ENCODE measurements around the gene CYTH1. TPM values are rescaled to one million over a fixed set of nuclear protein-coding genes. Genes with fewer than 3 reads are reported as not detected.

Gene CYTH1
- polyA plus RNA-seq, 1 of the 3 experiments (the other 2 are of a cell fraction): 23.8 TPM

DNA sequence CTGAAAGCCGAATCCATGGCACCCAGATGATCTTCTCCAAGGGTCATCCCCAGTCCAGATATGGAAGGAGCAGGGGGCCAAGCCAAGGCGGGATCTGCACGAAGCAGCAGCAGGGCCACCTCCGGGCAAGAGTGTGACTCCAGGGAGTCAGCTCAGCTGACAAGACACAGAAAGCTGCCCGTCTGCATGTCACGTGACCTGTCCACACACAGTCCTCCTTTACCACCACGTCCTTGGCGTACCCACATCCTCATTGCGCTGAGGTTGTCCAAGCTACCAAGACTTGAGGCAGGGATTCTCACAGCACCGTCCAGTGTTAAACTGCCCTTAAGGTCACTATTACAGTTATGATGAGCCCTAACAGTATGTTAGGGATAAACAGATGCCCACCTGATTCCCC is 11.3 kb upstream of the CYTH1 start:
- WGBS (ENCODE audit: low lambda C conversion rate): 83% methylated on average over 6 of the region's 10 CpGs
- H3K27ac ChIP-seq (ENCODE audit: low read depth in 2 of 2, low read length in 1 of 2): no peak overlapping the region
- H3K9ac ChIP-seq: no peak overlapping the region
- DNase-seq: no peak
- no peak for TF ChIP-seq RCOR1 (IDR thresholded peaks at IDR 0.05; ENCODE audit: low read length)
- no peak for TF ChIP-seq TCF12 (IDR thresholded peaks at IDR 0.05)
- TF ChIP-seq, protein P1, sequence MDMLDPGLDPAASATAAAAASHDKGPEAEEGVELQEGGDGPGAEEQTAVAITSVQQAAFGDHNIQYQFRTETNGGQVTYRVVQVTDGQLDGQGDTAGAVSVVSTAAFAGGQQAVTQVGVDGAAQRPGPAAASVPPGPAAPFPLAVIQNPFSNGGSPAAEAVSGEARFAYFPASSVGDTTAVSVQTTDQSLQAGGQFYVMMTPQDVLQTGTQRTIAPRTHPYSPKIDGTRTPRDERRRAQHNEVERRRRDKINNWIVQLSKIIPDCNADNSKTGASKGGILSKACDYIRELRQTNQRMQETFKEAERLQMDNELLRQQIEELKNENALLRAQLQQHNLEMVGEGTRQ (IDR thresholded peaks at IDR 0.05; ENCODE audit: borderline replicate concordance, low read depth, low read length): no peak
- no peak for TF ChIP-seq RFX5 (IDR thresholded peaks at IDR 0.05; ENCODE audit: low read length)
- TF ChIP-seq NFIC (IDR thresholded peaks at IDR 0.05; ENCODE audit: borderline replicate concordance): no peak
- no peak for TF ChIP-seq TAF1 (IDR thresholded peaks at IDR 0.05; ENCODE audit: borderline replicate concordance, low read depth, low read length)
- no peak for TF ChIP-seq MEF2A (IDR thresholded peaks at IDR 0.05; ENCODE audit: borderline replicate concordance, low read depth)
- TF ChIP-seq TEAD4 (IDR thresholded peaks at IDR 0.05; ENCODE audit: borderline replicate concordance, insufficient read depth): no peak
- TF ChIP-seq GATA2 (CRISPR knock-in tag; IDR thresholded peaks at IDR 0.05): no peak
- TF ChIP-seq SIN3A (IDR thresholded peaks at IDR 0.05; ENCODE audit: borderline replicate concordance, low read depth, low read length): no peak
- TF ChIP-seq YY1 (IDR thresholded peaks at IDR 0.05; ENCODE audit: low read depth): no peak
- no peak for TF ChIP-seq FOXM1 (IDR thresholded peaks at IDR 0.05; ENCODE audit: low read depth)
- H3K79me2 ChIP-seq (ENCODE audit: insufficient read depth): no peaks in the 10 kb centered on the region
- H3F3A ChIP-seq (replicated peaks; ENCODE audit: insufficient read depth): peaks cover 25% of the 10 kb centered on the region
- no peaks in the 10 kb centered on the region for H3K27me3 ChIP-seq (ENCODE audit: insufficient read depth)
- H3K36me3 ChIP-seq (replicated peaks in 1 of 2; ENCODE audit: control insufficient read depth in 1 of 2, insufficient read depth in 2 of 2, low read length in 1 of 2): peaks cover 37 to 45% of the 10 kb centered on the region in 2 experiments
- no peaks in the 10 kb centered on the region for H3K9me2 ChIP-seq
- H2AFZ ChIP-seq (ENCODE audit: low read depth): no peak overlapping the region
- no peak overlapping the region for H3K4me2 ChIP-seq
- peaks cover 20% of the 10 kb centered on the region in 2 experiments; a peak in 2 of 4 replicates for H3K4me1 ChIP-seq (ENCODE audit: control insufficient read depth in 1 of 2, insufficient read depth in 2 of 2, low read depth in 1 of 2, low read length in 1 of 2)
- H3K4me3 ChIP-seq (ENCODE audit: low read depth in 2 of 2, low read length in 1 of 2): no peak overlapping the region
- no peaks in the 10 kb centered on the region for H3K9me3 ChIP-seq
- ChIA-PET POLR2A (no interaction called here), CTCF (interaction anchor here (0.7 to 0.9 kb wide), 2 partner anchors 49 to 178 kb away, joined by 3 to 4 read pairs; no protein-coding TSS in a partner anchor)
- no peaks in the 10 kb centered on the region for H4K20me1 ChIP-seq (ENCODE audit: insufficient read depth)

DNA sequence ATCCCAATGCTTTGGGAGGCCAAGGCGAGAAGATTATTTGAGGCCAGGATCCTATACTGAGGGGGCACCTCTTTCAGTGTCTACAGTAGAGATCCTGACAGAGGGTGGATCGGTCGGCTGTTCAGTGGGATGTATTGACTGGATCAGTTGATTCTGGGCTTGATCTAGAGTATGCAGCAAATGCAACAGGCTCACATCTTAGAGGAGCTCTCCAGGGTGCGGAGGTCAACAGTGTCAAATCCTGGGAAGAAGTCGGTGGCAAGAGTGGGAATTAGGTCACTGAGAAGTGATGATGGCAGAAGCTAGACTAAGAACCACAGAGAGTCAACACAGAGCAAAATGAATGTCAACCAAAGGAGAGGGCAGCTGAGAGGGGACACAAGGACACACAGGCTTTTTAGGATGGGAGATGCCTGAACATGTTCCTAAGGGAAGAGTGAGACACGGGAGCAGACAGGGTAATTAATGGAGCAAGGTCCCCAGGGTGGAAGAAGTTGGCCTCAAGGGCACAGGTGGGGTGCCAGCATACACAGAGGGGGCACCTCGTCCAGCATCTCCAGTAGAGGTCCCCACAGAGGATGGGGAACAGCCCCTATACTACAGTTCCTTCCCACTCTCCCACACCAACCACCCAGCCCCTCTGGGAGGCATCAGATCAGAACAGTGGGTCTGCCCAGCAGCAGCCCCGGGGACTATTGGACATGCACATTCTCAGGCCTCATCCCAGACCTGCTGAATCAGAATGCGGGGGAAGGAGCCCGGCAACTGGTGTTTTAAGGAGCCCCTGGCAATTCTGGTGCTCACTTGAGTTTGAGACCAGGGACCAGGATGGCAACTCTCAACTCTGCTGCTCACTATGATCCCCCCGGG is 10.0 kb upstream of the CYTH1 start:
- no peak for TF ChIP-seq TCF12 (IDR thresholded peaks at IDR 0.05)
- TF ChIP-seq, protein P2, sequence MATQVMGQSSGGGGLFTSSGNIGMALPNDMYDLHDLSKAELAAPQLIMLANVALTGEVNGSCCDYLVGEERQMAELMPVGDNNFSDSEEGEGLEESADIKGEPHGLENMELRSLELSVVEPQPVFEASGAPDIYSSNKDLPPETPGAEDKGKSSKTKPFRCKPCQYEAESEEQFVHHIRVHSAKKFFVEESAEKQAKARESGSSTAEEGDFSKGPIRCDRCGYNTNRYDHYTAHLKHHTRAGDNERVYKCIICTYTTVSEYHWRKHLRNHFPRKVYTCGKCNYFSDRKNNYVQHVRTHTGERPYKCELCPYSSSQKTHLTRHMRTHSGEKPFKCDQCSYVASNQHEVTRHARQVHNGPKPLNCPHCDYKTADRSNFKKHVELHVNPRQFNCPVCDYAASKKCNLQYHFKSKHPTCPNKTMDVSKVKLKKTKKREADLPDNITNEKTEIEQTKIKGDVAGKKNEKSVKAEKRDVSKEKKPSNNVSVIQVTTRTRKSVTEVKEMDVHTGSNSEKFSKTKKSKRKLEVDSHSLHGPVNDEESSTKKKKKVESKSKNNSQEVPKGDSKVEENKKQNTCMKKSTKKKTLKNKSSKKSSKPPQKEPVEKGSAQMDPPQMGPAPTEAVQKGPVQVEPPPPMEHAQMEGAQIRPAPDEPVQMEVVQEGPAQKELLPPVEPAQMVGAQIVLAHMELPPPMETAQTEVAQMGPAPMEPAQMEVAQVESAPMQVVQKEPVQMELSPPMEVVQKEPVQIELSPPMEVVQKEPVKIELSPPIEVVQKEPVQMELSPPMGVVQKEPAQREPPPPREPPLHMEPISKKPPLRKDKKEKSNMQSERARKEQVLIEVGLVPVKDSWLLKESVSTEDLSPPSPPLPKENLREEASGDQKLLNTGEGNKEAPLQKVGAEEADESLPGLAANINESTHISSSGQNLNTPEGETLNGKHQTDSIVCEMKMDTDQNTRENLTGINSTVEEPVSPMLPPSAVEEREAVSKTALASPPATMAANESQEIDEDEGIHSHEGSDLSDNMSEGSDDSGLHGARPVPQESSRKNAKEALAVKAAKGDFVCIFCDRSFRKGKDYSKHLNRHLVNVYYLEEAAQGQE (IDR thresholded peaks at IDR 0.05; ENCODE audit: low read depth, low read length): peak; percentile 34; the same call in 1 of the 2 replicates
- no peak for TF ChIP-seq FOXM1 (IDR thresholded peaks at IDR 0.05; ENCODE audit: low read depth)
- no peak for TF ChIP-seq FOSL2 (IDR thresholded peaks at IDR 0.05; ENCODE audit: borderline replicate concordance, low read depth)
- TF ChIP-seq NRF1 (IDR thresholded peaks at IDR 0.05; ENCODE audit: low read depth, low read length): no peak
- H3K27ac ChIP-seq (ENCODE audit: low read depth in 2 of 2, low read length in 1 of 2): peak overlapping the region in 1 of 2 experiments; percentile 36; a peak in 1 of 4 replicates
- H3K4me2 ChIP-seq: no peak overlapping the region
- ChIA-PET POLR2A (no interaction called here), CTCF (interaction anchor here (0.7 to 1.6 kb wide), 8 partner anchors 8 to 295 kb away, joined by 3 to 5 read pairs (median 3); no protein-coding TSS in a partner anchor)
- H3K79me2 ChIP-seq (ENCODE audit: insufficient read depth): no peaks in the 10 kb centered on the region
- 92% methylated on average over 11 of the region's 11 CpGs for WGBS (ENCODE audit: low lambda C conversion rate)
- no peaks in the 10 kb centered on the region for H3K27me3 ChIP-seq (ENCODE audit: insufficient read depth)
- DNase-seq: peak; percentile 34
- no peaks in the 10 kb centered on the region for H3K9me3 ChIP-seq
- no peaks in the 10 kb centered on the region for H4K20me1 ChIP-seq (ENCODE audit: insufficient read depth)
- H3K9me2 ChIP-seq: no peaks in the 10 kb centered on the region
- peaks cover 30% of the 10 kb centered on the region for H3F3A ChIP-seq (replicated peaks; ENCODE audit: insufficient read depth)
- H3K4me1 ChIP-seq (ENCODE audit: control insufficient read depth in 1 of 2, insufficient read depth in 2 of 2, low read depth in 1 of 2, low read length in 1 of 2): peaks cover 20% of the 10 kb centered on the region in 2 experiments; a peak in 2 of 4 replicates
- H2AFZ ChIP-seq (ENCODE audit: low read depth): no peak overlapping the region
- H3K4me3 ChIP-seq (ENCODE audit: low read depth in 2 of 2, low read length in 1 of 2): no peak overlapping the region
- H3K9ac ChIP-seq: no peak overlapping the region
- H3K36me3 ChIP-seq (replicated peaks in 1 of 2; ENCODE audit: control insufficient read depth in 1 of 2, insufficient read depth in 2 of 2, low read length in 1 of 2): peaks cover 28 to 35% of the 10 kb centered on the region in 2 experiments
